PC-3 (cell line): ENCODE measurements around the gene THUMPD2.

Experiments
- CTCF ChIP-seq: fragments of 300-600 bp; sonication (generic); conservative IDR thresholded peaks from 2 replicates; pipeline ENCODE4 v1.5.1; 2017; ENCODE audit warnings: antibody characterized with exemption, low read depth, mild to moderate bottlenecking, low read length
- EZH2 ChIP-seq: fragments of 300-600 bp; sonication (generic); IDR thresholded peaks from one replicate; pipeline ENCODE4 v1.6.1; 2017; ENCODE audit warnings: antibody characterized with exemption, mild to moderate bottlenecking, low read length; ENCODE audit not compliant: unreplicated experiment
- EZH2phosphoT487 ChIP-seq: fragments of 300-600 bp; sonication (generic); IDR thresholded peaks from 2 replicates; pipeline ENCODE4 v1.6.1; 2018; ENCODE audit warnings: mild to moderate bottlenecking, antibody characterized with exemption, low read length, borderline replicate concordance

GRCh38 chr2:39728941-39729351 is 50.1 kb downstream of the THUMPD2 start:
- peak; percentile 94 for TF ChIP-seq CTCF
- TF ChIP-seq EZH2 = no peak
- no peak for TF ChIP-seq EZH2phosphoT487
